Naive thymus-derived CD4-positive, alpha-beta T cell (primary cell): ENCODE data around the gene TAS1R1. TPM values are rescaled to one million over a fixed set of nuclear protein-coding genes. Genes with fewer than 3 reads are reported as not detected.

ENCODE experiments used
- ATAC-seq: fragments of 150-1000 bp; cut with Tn5 transposase; 2 replicates; pipeline ENCODE4 v1.10.0; 2021; ENCODE audit warnings: mild to moderate bottlenecking, moderate library complexity
- CTCF ChIA-PET: fragments of 350-600 bp; sonication (Branson Sonifier 250); formaldehyde crosslinking; loops from one replicate; lab custom pipeline; 2021; ENCODE audit warnings: antibody characterized with exemption; lab: Charles Lee
- POLR2A ChIA-PET: fragments of 350-600 bp; sonication (Branson Sonifier 250); formaldehyde crosslinking; loops from one replicate; lab custom pipeline; 2021; ENCODE audit warnings: antibody characterized with exemption, inconsistent platforms; lab: Charles Lee
- DNase-seq, 9 donors: peaks; one replicate each; pipeline versions ENCODE4 v3.0.0 to v3.0.0-alpha.2; 2020 to 2022; ENCODE audit warnings: mixed read lengths in 1 of 9
- H3K27ac ChIP-seq: one replicate; pipeline ENCODE4 v1.7.0; 2013; ENCODE audit warnings: mild to moderate bottlenecking, low read depth, low read length, moderate library complexity
- H3K27me3 ChIP-seq, 2 donors: one replicate each; pipeline ENCODE4 v1.7.0; 2013; ENCODE audit warnings: low read length in 2 of 2, mild to moderate bottlenecking in 2 of 2, moderate library complexity in 2 of 2; ENCODE audit not compliant: control insufficient read depth in 2 of 2, insufficient read depth in 2 of 2
- H3K36me3 ChIP-seq, 3 experiments: 1 replicate in 2 of 3; 2 replicates in 1 of 3; pipeline ENCODE4 v1.7.0; 2013; ENCODE audit warnings: low read length in 3 of 3, mild to moderate bottlenecking in 3 of 3, moderate library complexity in 1 of 3; ENCODE audit not compliant: insufficient read depth in 3 of 3, control insufficient read depth in 2 of 3
- H3K4me1 ChIP-seq, 2 donors: one replicate each; pipeline ENCODE4 v1.7.0; 2013; ENCODE audit warnings: low read length in 2 of 2, mild to moderate bottlenecking in 2 of 2, moderate library complexity in 1 of 2; ENCODE audit not compliant: control insufficient read depth in 2 of 2, insufficient read depth in 2 of 2
- H3K4me3 ChIP-seq: 2 replicates; pipeline ENCODE4 v1.7.0; 2013; ENCODE audit warnings: mild to moderate bottlenecking, low read length
- H3K9me3 ChIP-seq, 3 experiments: 1 replicate in 2 of 3; 2 replicates in 1 of 3; pipeline ENCODE4 v1.7.0; 2013; ENCODE audit warnings: low read length in 3 of 3; ENCODE audit not compliant: control insufficient read depth in 2 of 3
- H3K27ac Mint-ChIP-seq, 9 donors: one replicate each; pipeline ENCODE4 v1.8.0; 2020 to 2022; ENCODE audit warnings: mixed read lengths in 9 of 9, mild to moderate bottlenecking in 8 of 9, moderate library complexity in 5 of 9, inconsistent platforms in 2 of 9
- H3K27me3 Mint-ChIP-seq, 5 donors: one replicate each; pipeline ENCODE4 v1.8.0; 2021 to 2022; ENCODE audit warnings: mixed read lengths in 5 of 5, mild to moderate bottlenecking in 1 of 5
- H3K36me3 Mint-ChIP-seq, 5 donors: one replicate each; pipeline ENCODE4 v1.8.0; 2020 to 2022; ENCODE audit warnings: mixed read lengths in 5 of 5, mild to moderate bottlenecking in 3 of 5, inconsistent platforms in 1 of 5
- H3K4me1 Mint-ChIP-seq, 7 donors: one replicate each; pipeline ENCODE4 v1.8.0; 2020 to 2022; ENCODE audit warnings: mixed read lengths in 7 of 7, mild to moderate bottlenecking in 3 of 7, inconsistent platforms in 1 of 7
- H3K4me3 Mint-ChIP-seq, 10 donors: one replicate each; pipeline ENCODE4 v1.8.0; 2020 to 2022; ENCODE audit warnings: mild to moderate bottlenecking in 10 of 10, mixed read lengths in 10 of 10, moderate library complexity in 6 of 10, inconsistent platforms in 2 of 10
- H3K9me3 Mint-ChIP-seq, 11 donors: one replicate each; pipeline ENCODE4 v1.8.0; 2020 to 2022; ENCODE audit warnings: mixed read lengths in 11 of 11, mild to moderate bottlenecking in 4 of 11, inconsistent platforms in 1 of 11, moderate library complexity in 1 of 11
- intact Hi-C, 2 donors: fragments of 100-400 bp; cut with micrococcal nuclease; formaldehyde crosslinking; loops; one replicate each; pipeline ENCODE4 v1.15.1; 2023
- polyA plus RNA-seq, 2 donors: library from polyadenylated mRNA; unstranded; fragments of 300-500 nt; fragmentation: Illumina TruSeq; gene quantifications; one replicate each; pipeline ENCODE4 v1.2.3, GENCODE V29; 2021
- total RNA-seq, 6 experiments: library from RNA in 5 of 6; stranded (reverse) in 5 of 6; gene quantifications; 1 replicate in 5 of 6; 2 replicates in 1 of 6; pipeline ENCODE4 v1.2.3 and lab custom pipeline; 2021 to 2026

TAS1R1 gene
- total RNA-seq (not detected), polyA plus RNA-seq (not detected), total RNA-seq (lab: John Stamatoyannopoulos, UW) (not detected)

- intact Hi-C loops = loop anchor here (1.0 to 10.0 kb wide), 12 partner anchors 10 to 318 kb away; partner anchors contain the start of genes CAMTA1 (in 2 of the 2), DNAJC11 (in 2 of the 2), KLHL21 (in 2 of the 2) and PHF13 (in 2 of the 2)
- no peak for ATAC-seq
Measured at GRCh38 chr1:6554907-6555778, at the start of gene TAS1R1. Gene TAS1R1 (plus strand): TSS chr1:6555307. CDS start chr1:6555374, 67 bp downstream.

GRCh38 chr1:6505367-6506209 lies 49.5 kb upstream of the TAS1R1 start:
- no peak for ATAC-seq
- H3K27ac Mint-ChIP-seq = no peak overlapping the region
- CTCF ChIA-PET = no interaction called here

More at GRCh38 chr1:6554907-6555778, at the start of gene TAS1R1:
- Histone ChIP-seq H3K9me3 (no peaks in the 10 kb centered on the region), H3K27me3 (no peaks in the 10 kb centered on the region), H3K4me3 (peak within 1 kb of the TSS; percentile 79), H3K4me1 (peaks cover 8 to 20% of the 10 kb centered on the region in 2 donors), H3K27ac (peak within 1 kb of the TSS; percentile 83), H3K36me3 (peaks cover 0 to 13% (median 3%) of the 10 kb centered on the region in 3 experiments)
- peaks cover 0 to 4% (median 3%) of the 10 kb centered on the region in 5 donors for H3K36me3 Mint-ChIP-seq
- POLR2A ChIA-PET = interaction anchor here (0.6 to 5.1 kb wide), 20 partner anchors 9 to 96 kb away, joined by 3 to 72 read pairs (median 5); partner anchors contain the start of genes KLHL21, PHF13, PLEKHG5 and ZBTB48
- no peaks in the 10 kb centered on the region for H3K27me3 Mint-ChIP-seq
- H3K4me1 Mint-ChIP-seq = peaks cover 0 to 25% (median 18%) of the 10 kb centered on the region in 7 donors
- H3K4me3 Mint-ChIP-seq = peak within 1 kb of the TSS; percentile 63 to 85 (median 78)
- no peak for DNase-seq
- H3K9me3 Mint-ChIP-seq = no peaks in the 10 kb centered on the region
- peak within 1 kb of the TSS in 8 of 9 donors; percentile 60 to 90 (median 72) for H3K27ac Mint-ChIP-seq
- CTCF ChIA-PET = interaction anchor here (0.6 to 4.9 kb wide), 15 partner anchors 9 to 132 kb away, joined by 3 to 32 read pairs (median 6); partner anchors contain the start of genes KLHL21 and PLEKHG5

GRCh38 chr1:6506210-6507036 lies 48.7 kb upstream of the TAS1R1 start:
- Histone ChIP-seq H3K9me3 (no peaks in the 10 kb centered on the region), H3K4me1 (no peaks in the 10 kb centered on the region), H3K27me3 (no peaks in the 10 kb centered on the region), H3K4me3 (no peak overlapping the region), H3K36me3 (no peaks in the 10 kb centered on the region), H3K27ac (no peak overlapping the region)
- intact Hi-C loops = no loop called here
- POLR2A ChIA-PET = interaction anchor here (1.1 kb wide), 1 partner anchor 63 kb away, joined by 3 read pairs; no protein-coding TSS in a partner anchor
- CTCF ChIA-PET = no interaction called here
- H3K27ac Mint-ChIP-seq = no peak overlapping the region
- H3K27me3 Mint-ChIP-seq = peaks cover 0 to 4% (median 0%) of the 10 kb centered on the region in 5 donors
- H3K9me3 Mint-ChIP-seq = no peaks in the 10 kb centered on the region
- H3K36me3 Mint-ChIP-seq = no peaks in the 10 kb centered on the region
- no peak for DNase-seq
- no peaks in the 10 kb centered on the region for H3K4me1 Mint-ChIP-seq
- ATAC-seq = no peak
- H3K4me3 Mint-ChIP-seq = no peak overlapping the region

More at GRCh38 chr1:6505367-6506209, 49.5 kb upstream of the TAS1R1 start:
- H3K27me3 Mint-ChIP-seq = peaks cover 0 to 4% (median 4%) of the 10 kb centered on the region in 5 donors
- DNase-seq = no peak
- Histone ChIP-seq H3K4me1 (no peaks in the 10 kb centered on the region), H3K36me3 (no peaks in the 10 kb centered on the region), H3K27ac (no peak overlapping the region), H3K9me3 (no peaks in the 10 kb centered on the region), H3K4me3 (no peak overlapping the region), H3K27me3 (no peaks in the 10 kb centered on the region)
- no peaks in the 10 kb centered on the region for H3K36me3 Mint-ChIP-seq
- POLR2A ChIA-PET = no interaction called here
- no peaks in the 10 kb centered on the region for H3K4me1 Mint-ChIP-seq
- intact Hi-C loops = no loop called here
- H3K9me3 Mint-ChIP-seq = no peaks in the 10 kb centered on the region
- no peak overlapping the region for H3K4me3 Mint-ChIP-seq

- ATAC-seq = no peak
- H3K9me3 ChIP-seq = no peaks in the 10 kb centered on the region
- H3K27me3 ChIP-seq = no peaks in the 10 kb centered on the region
- no peak overlapping the region for H3K27ac ChIP-seq
- POLR2A ChIA-PET = interaction anchor here (1.0 to 1.4 kb wide), 3 partner anchors 15 to 62 kb away, joined by 3 read pairs; partner anchors contain the start of genes NOL9 and TAS1R1
- Mint-ChIP-seq H3K36me3 (no peaks in the 10 kb centered on the region), H3K4me3 (no peak overlapping the region), H3K27ac (no peak overlapping the region), H3K9me3 (no peaks in the 10 kb centered on the region), H3K27me3 (peaks cover 0 to 4% (median 0%) of the 10 kb centered on the region in 5 donors), H3K4me1 (no peaks in the 10 kb centered on the region)
- CTCF ChIA-PET = interaction anchor here (0.6 to 1.0 kb wide), 2 partner anchors 39 to 187 kb away, joined by 3 read pairs; no protein-coding TSS in a partner anchor
- no peak overlapping the region for H3K4me3 ChIP-seq
- no peak for DNase-seq
- H3K4me1 ChIP-seq = no peaks in the 10 kb centered on the region
- no peaks in the 10 kb centered on the region for H3K36me3 ChIP-seq
- intact Hi-C loops = no loop called here
Measured at GRCh38 chr1:6507037-6507428, 48.1 kb upstream of the TAS1R1 start.

- CTCF ChIA-PET = interaction anchor here (0.6 to 1.0 kb wide), 2 partner anchors 38 to 187 kb away, joined by 3 read pairs; no protein-coding TSS in a partner anchor
- Mint-ChIP-seq H3K4me1 (no peaks in the 10 kb centered on the region), H3K4me3 (no peak overlapping the region), H3K9me3 (no peaks in the 10 kb centered on the region), H3K27ac (no peak overlapping the region), H3K27me3 (peaks cover 0 to 4% (median 0%) of the 10 kb centered on the region in 5 donors), H3K36me3 (no peaks in the 10 kb centered on the region)
- Histone ChIP-seq H3K9me3 (no peaks in the 10 kb centered on the region), H3K4me3 (no peak overlapping the region), H3K27ac (no peak overlapping the region), H3K36me3 (no peaks in the 10 kb centered on the region), H3K27me3 (no peaks in the 10 kb centered on the region), H3K4me1 (no peaks in the 10 kb centered on the region)
- DNase-seq (no peak), ATAC-seq (no peak)
- POLR2A ChIA-PET = interaction anchor here (1.0 to 1.4 kb wide), 3 partner anchors 15 to 62 kb away, joined by 3 read pairs; partner anchors contain the start of genes NOL9 and TAS1R1
- intact Hi-C loops = no loop called here
Measured at GRCh38 chr1:6507461-6507911, 47.6 kb upstream of the TAS1R1 start.
